CD4-positive, alpha-beta T cell treated with Interferon alpha-2 for 1 hour (primary cell): ENCODE results near the gene PIBF1.
A peak's percentile ranks its signal among the peaks of the same experiment; 100 is the strongest.
"Not testable (repeated sequence)": the region's sequence is repeated elsewhere in the genome, so short reads cannot be mapped to it uniquely, and the experiment has no call there.

Experiments used
- DNase-seq, 2 donors: peaks; one replicate each; pipeline ENCODE4 v3.0.0-alpha.2; 2020 to 2022

PIBF1 gene

DNA sequence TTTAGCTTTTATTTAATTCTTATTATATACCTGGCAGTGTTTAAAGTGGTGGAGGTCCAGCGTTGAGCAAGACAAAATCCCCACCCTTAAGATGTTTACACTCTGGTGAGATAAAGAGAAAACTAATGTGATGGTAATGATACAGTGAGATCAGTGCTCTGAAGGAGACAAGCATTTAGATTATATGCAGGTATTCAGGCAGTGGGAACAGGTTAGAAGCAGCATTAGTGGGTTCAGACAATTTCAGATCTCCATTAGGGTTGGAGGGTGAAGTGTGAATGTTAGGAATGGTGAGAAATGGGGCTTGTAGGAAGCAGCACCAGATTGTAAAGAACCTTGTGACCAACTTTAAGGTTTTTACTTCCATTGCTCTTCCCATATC, 39.0 kb downstream of the PIBF1 start:
- no peak for DNase-seq

GRCh38 chr13:72823081-72823480, 41.1 kb downstream of the PIBF1 start:
- no peak for DNase-seq

GRCh38 chr13:72823724-72824123, 41.8 kb downstream of the PIBF1 start:
- no peak for DNase-seq

GRCh38 chr13:72834601-72835000, 52.7 kb downstream of the PIBF1 start:
- no peak for DNase-seq

GRCh38 chr13:72839831-72840426, 58.0 kb downstream of the PIBF1 start:
- peak in 1 of 2 donors; percentile 55 for DNase-seq

DNA sequence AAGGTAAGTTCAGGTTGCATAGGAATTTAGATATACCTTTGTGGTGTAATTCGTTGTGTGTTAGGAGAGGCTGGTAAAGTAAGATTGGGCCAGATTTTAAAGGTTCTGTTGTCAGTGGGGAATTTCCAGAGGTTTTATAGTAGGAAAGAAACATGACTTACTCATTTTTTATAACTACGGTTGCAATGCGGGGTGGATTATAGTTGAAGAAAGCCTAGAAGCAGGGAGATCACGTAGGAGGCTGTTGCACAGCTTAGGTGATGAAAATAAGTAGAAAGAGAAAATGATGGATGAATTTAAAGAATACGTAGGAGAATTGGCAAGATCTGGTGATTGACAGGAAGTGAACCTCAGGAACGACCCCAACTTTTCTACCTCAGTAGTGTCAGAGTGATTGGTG, 61.1 kb downstream of the PIBF1 start:
- DNase-seq = no peak

- not testable (repeated sequence) for DNase-seq
Measured at GRCh38 chr13:72845148-72845547, 63.2 kb downstream of the PIBF1 start.

GRCh38 chr13:72849571-72849970, 67.6 kb downstream of the PIBF1 start:
- no peak for DNase-seq

GRCh38 chr13:72850959-72851677, 69.2 kb downstream of the PIBF1 start:
- no peak for DNase-seq

- DNase-seq = no peak
Measured at GRCh38 chr13:72851678-72852014, 69.7 kb downstream of the PIBF1 start.

- DNase-seq = no peak
Measured at GRCh38 chr13:72852207-72852606, 70.3 kb downstream of the PIBF1 start.

DNA sequence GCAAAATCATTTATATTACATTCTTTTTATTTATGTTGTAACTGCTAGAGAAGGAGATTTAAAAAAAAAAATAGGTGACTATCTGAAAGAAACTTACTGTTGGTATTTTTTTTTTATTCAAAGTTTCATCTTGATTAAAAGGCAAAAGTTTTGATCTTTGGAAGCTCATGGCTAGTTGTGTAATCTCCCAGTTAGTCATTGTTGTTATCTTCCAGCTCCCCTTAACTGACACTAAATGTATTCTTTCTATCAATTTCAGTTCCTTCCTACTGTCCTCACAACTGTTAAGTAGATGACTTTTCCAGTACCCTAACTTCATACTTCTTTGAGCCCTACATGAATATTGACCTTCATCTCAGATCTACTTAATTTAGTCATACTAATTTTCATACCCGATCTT, 71.1 kb downstream of the PIBF1 start:
- no peak for DNase-seq

DNA sequence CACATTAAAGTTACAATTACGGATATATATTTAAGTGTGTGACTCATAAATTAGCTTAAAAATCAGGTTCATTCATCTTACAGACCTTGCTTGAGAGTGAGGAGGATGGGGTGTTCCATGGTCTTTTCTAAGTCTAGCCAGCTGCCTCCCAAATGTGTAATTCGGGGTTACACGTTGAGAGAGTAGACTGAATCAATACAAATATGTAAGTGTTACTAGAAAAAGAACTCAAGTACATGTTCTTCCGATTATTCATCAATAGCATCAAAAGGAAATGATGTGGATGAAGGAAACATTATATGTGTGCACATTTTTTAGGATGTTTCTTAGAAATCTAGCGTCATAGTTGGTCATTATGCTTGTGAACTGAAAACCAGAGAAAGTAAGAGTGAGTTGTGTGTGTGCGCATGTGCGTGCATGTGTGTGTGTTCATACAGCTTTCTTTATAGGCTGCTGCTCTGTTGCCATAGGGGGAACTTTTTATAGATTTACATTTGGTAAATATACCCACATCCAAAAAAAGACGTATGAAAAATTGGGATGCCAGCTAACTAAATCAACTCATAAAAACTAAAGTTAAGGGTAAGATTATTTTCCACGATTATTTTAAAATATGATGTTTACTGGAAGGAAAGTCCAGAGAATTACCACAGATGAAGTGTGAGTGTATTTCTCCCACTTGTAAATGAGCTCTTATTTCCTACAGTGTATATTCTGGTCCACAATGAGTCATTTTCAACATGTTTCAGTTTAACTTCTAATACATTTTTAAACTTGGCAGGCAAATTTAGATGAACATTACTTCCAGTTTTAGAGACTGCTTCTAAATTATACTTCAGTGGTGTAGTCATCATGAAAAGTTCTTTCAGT, 82.4 kb downstream of the PIBF1 start:
- no peak for DNase-seq

DNA sequence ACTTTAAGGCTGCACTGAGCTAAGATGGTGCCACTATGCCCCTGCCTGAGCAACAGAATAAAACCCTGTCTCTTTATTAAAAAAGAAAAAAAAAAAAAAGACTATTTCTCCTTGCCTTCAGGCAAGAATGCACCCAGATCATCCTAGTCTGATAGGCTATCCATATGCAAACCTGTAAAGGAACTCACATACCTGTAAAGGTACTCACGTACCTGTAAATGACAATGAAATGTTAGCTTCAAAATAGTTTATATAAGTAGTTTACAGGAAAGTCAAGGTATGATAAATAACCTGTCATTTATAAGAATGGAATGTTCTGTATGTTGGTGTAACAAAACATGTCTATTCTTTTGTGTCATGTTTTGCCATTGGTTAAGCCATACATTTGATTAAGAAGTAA, 86.3 kb downstream of the PIBF1 start:
- no peak for DNase-seq

- no peak for DNase-seq
Measured at GRCh38 chr13:72875233-72875632, 93.3 kb downstream of the PIBF1 start.

DNA sequence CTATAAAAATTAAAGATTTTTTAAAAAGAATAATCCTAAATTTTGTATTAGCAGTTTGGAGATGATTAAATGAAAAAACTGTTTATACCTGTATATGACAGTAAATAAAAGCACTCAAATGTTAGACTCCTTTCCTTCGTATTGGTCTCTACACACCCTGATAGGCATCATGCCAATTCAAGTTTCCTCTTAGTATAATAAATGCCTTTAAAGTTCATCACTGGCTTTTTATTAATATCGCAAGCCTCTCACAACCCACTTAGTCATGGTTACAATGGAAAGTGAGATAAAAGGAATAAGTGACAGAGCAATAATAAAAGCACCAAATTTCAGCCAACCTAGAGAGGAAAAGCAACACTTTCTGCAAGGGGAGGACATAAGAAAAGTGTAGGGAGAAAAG, 102.2 kb downstream of the PIBF1 start:
- no peak for DNase-seq

- DNase-seq = no peak
Measured at GRCh38 chr13:72886272-72887067, 104.5 kb downstream of the PIBF1 start.

GRCh38 chr13:72889495-72889894, 107.6 kb downstream of the PIBF1 start:
- no peak for DNase-seq

DNA sequence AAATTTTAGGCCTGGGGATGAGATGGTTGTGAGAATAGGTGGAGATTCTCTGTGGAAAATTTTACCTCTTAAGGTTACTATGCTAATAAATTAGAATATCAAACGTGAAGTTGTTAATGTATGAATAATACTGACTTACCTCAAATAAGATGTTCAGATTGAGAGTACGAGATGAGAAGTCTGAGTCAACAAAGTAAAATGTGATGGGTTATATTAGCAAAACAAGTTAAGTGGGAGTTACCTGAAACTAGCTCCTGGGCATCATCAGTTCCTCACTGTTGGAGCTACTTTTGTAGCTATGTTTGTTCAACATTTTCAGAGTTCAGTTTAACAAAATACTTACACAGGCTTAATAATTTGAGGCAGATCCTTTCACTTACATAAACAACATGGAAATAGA, 108.6 kb downstream of the PIBF1 start:
- DNase-seq = no peak

DNA sequence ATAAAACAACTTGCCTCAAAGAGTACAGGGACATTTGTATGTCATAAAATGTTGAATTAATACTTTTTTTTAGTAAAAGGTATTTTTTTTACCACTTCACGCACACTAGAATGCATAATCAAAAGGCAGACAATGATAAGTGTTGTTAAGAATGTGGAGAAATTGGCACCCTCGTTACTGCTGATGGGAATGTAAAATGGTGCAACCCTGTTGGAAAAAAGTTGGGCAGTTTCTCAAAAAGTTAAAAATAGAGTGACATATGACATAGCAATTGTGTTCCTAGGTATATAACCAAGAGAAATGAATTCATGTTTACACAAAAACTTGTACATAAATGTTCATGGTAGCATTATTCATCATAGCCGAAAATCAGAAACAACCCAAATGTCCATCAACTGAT, 109.5 kb downstream of the PIBF1 start:
- no peak for DNase-seq

GRCh38 chr13:72896869-72897268, 114.9 kb downstream of the PIBF1 start:
- DNase-seq = no peak

- DNase-seq = not testable (repeated sequence)
Measured at GRCh38 chr13:72901546-72901945, 119.6 kb downstream of the PIBF1 start.

DNA sequence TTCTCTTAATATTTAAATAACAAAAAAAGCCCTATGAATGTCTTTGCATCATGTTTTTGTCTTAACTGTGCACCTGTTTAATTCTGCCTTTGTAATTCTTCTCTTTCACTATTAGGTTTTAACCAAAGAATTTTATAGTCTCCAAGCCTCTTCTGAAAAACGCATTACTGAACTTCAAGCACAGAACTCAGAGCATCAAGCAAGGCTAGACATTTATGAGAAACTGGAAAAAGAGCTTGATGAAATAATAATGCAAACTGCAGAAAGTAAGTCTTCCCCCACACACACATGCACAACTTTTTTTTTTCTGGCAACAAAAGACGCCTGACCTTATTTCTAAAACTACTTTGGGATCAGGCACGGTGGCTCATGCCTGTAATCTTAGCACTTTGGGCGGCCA, 126.5 kb downstream of the PIBF1 start:
- no peak for DNase-seq
